ENCODE results near the gene SAMD5.

The SAMD5 gene

GRCh38 chr6:147549531-147549930 lies 41.0 kb downstream of the SAMD5 start:
- TF ChIP-seq SIN3A (IDR thresholded peaks at IDR 0.05; ENCODE audit: borderline replicate concordance, insufficient read depth, low read length) (no peak), REST (IDR thresholded peaks at IDR 0.05; ENCODE audit: insufficient read depth in 1 of 2, low read depth in 2 of 2, low read length in 2 of 2) (no peak), TAF1 (IDR thresholded peaks at IDR 0.05; ENCODE audit: borderline replicate concordance, insufficient read depth, low read length) (no peak), POLR2AphosphoS5 (IDR thresholded peaks at IDR 0.05; ENCODE audit: low read depth, low read length) (no peak), FOXP2 (optimal IDR thresholded peaks at IDR 0.05; ENCODE audit: borderline replicate concordance, extremely low read depth, extremely low read length, insufficient read depth) (no peak)

- TF ChIP-seq TAF1 (IDR thresholded peaks at IDR 0.05; ENCODE audit: borderline replicate concordance, insufficient read depth, low read length) = no peak
- no peak for TF ChIP-seq SIN3A (IDR thresholded peaks at IDR 0.05; ENCODE audit: borderline replicate concordance, insufficient read depth, low read length)
- no peak for TF ChIP-seq FOXP2 (optimal IDR thresholded peaks at IDR 0.05; ENCODE audit: borderline replicate concordance, extremely low read depth, extremely low read length, insufficient read depth)
- TF ChIP-seq POLR2AphosphoS5 (IDR thresholded peaks at IDR 0.05; ENCODE audit: low read depth, low read length) = no peak
- no peak for TF ChIP-seq REST (IDR thresholded peaks at IDR 0.05; ENCODE audit: insufficient read depth in 1 of 2, low read depth in 2 of 2, low read length in 2 of 2)
Measured at GRCh38 chr6:147551976-147552375, 43.5 kb downstream of the SAMD5 start.

GRCh38 chr6:147553099-147553498 lies 44.6 kb downstream of the SAMD5 start:
- TF ChIP-seq FOXP2 (optimal IDR thresholded peaks at IDR 0.05; ENCODE audit: borderline replicate concordance, extremely low read depth, extremely low read length, insufficient read depth) (no peak), POLR2AphosphoS5 (IDR thresholded peaks at IDR 0.05; ENCODE audit: low read depth, low read length) (no peak)

DNA sequence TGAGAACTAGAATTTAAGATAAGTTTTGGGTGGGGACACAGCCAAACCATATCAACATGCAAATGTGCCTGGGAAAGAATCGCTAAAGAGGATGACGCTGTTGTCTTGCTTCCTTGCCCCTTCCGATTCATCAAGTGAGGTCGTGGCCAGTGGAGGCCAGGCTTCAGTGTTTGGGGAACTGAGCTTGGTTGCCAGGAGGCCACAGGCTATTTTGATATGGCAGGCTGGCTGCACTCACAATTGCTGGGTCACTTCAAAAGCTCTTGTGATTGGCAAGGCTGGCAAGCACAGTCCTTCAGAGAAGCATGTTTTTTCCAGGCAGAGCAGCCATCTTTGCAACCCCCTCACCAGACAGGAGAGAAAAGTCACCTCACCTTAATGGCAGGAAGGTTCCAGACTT lies 45.8 kb downstream of the SAMD5 start:
- TF ChIP-seq SIN3A (IDR thresholded peaks at IDR 0.05; ENCODE audit: borderline replicate concordance, insufficient read depth, low read length) = no peak
- TF ChIP-seq REST (IDR thresholded peaks at IDR 0.05; ENCODE audit: insufficient read depth in 1 of 2, low read depth in 2 of 2, low read length in 2 of 2) = no peak
- TF ChIP-seq POLR2AphosphoS5 (IDR thresholded peaks at IDR 0.05; ENCODE audit: low read depth, low read length) = no peak
- no peak for TF ChIP-seq FOXP2 (optimal IDR thresholded peaks at IDR 0.05; ENCODE audit: borderline replicate concordance, extremely low read depth, extremely low read length, insufficient read depth)
- TF ChIP-seq TAF1 (IDR thresholded peaks at IDR 0.05; ENCODE audit: borderline replicate concordance, insufficient read depth, low read length) = no peak

DNA sequence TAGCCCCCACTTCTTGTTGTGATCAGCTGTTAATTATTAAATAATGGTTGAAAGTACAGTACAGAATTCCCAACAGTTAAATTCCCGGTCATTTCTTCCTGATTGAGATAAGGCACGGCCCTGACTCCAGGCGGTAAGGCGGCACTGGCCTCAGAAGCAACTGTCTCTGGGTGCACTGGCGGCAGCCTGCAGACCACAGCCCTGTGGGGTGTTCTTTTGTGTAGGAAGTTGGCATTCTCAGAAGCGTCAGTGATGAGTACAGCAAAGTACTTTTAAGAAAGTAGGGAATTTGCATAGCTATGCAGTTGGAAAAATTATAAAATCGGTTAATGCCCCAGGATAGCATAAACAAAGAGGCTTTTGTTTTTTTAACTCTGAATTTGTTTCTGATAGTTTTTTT lies 50.5 kb downstream of the SAMD5 start:
- TF ChIP-seq FOXP2 (optimal IDR thresholded peaks at IDR 0.05; ENCODE audit: borderline replicate concordance, extremely low read depth, extremely low read length, insufficient read depth) (no peak), REST (IDR thresholded peaks at IDR 0.05; ENCODE audit: insufficient read depth in 1 of 2, low read depth in 2 of 2, low read length in 2 of 2) (no peak), SIN3A (IDR thresholded peaks at IDR 0.05; ENCODE audit: borderline replicate concordance, insufficient read depth, low read length) (no peak), POLR2AphosphoS5 (IDR thresholded peaks at IDR 0.05; ENCODE audit: low read depth, low read length) (no peak), TAF1 (IDR thresholded peaks at IDR 0.05; ENCODE audit: borderline replicate concordance, insufficient read depth, low read length) (no peak)
